Gastrocnemius medialis (tissue), 4 donors: ENCODE measurements around the gene PAK1.

Source experiments
- CTCF ChIP-seq, 5 experiments: fragments of 450-650 bp in 3 of 5; fragments of 200-600 bp in 2 of 5; sonication (generic) in 2 of 5; IDR thresholded peaks in 4 of 5; conservative IDR thresholded peaks in 1 of 5; 1 replicate in 4 of 5; 2 replicates in 1 of 5; pipeline ENCODE4 v1.5.1; 2016 to 2019; ENCODE audit warnings: antibody characterized with exemption in 5 of 5, mild to moderate bottlenecking in 3 of 5, moderate library complexity in 3 of 5
- POLR2A ChIP-seq, 2 donors: fragments of 450-650 bp; IDR thresholded peaks; one replicate each; pipeline ENCODE4 v1.6.1; 2017; ENCODE audit warnings: antibody characterized with exemption in 2 of 2, mild to moderate bottlenecking in 2 of 2, moderate library complexity in 2 of 2

- TF ChIP-seq POLR2A (IDR thresholded peaks at IDR 0.05) (no peak), CTCF (IDR thresholded peaks at IDR 0.05 in 4 of 5, conservative IDR thresholded peaks at IDR 0.05 in 1 of 5) (no peak)
Measured at GRCh38 chr11:77312107-77312506, 161.8 kb downstream of the PAK1 start.
